GM20000 (cell line): ENCODE results near the gene TRIO.

Experiments
- DNase-seq: peaks from one replicate; pipeline ENCODE4 v3.0.0; 2012; ENCODE audit warnings: low spot score
- CTCF ChIP-seq: IDR thresholded peaks from 2 replicates; pipeline ENCODE4 v1.5.1; 2012; ENCODE audit warnings: mild to moderate bottlenecking, control low read depth; ENCODE audit errors: extremely low read depth, missing control alignments

Gene TRIO

DNA sequence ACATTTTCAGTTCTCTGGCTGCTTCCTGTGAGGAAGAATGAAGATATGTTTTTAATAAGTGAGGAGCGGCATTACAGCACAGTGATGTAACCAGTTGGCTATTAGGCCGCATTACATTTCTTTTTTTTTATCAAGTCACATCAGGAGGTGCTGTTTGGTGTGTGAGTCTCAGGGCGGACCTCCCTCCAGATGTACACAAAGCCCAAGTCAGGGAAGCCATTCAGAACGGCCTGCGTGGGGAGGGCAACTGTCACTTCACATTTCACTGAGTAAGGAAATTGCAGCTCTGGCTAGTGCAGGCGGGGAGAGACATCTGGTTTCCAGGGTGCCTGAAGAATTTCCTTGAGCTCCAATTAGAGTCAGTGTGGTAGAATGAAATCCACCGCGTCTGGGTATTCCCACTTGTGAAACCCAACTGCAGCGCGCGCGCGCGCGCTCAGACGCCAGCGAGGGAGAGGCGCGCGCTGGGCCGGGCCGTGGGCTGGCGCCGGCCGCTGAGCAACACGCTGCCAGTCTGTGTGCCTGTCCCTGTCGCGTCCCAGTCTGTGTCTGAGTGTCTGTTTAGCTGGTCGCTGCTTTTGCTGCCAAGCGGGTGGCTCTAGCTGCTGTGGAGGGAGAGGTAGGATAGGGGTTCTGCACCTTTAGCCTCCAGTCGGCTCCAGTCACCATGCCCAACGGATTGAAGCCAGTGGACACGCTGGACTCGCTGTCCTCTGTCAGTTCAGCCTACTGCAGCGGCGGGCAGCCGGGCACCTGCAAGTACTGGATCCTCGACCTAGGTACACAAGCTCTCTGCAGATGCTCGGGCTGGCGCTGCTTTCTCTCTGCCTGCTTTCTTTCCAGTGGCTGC lies 297.7 kb downstream of the TRIO start:
- DNase-seq, result no peak
- TF ChIP-seq CTCF, result no peak

GRCh38 chr5:14441641-14442040 lies 298.5 kb downstream of the TRIO start:
- DNase-seq, result no peak
- TF ChIP-seq CTCF, result no peak

- no peak for TF ChIP-seq CTCF
- no peak for DNase-seq
Measured at GRCh38 chr5:14442536-14442935, 299.4 kb downstream of the TRIO start.

DNA sequence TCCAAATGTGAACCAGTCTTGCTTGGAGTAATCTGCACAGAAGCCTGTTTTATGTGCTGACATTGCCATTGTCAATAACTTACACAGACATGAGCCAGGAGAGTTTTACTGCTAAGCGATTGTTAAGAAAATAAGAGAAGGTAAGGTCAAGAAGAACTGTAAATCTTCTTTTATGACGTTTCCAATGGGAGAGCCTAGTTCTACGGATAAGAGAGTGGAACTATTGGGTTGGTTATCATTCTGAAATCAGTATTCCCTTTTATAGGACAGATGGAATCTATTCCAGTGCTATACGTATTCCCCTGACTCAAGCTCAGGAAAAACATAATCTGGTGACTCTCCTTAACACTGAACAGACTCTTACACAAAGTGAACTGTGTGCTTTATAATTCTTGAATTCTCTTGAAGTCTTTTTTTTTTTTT lies 300.5 kb downstream of the TRIO start:
- no peak for DNase-seq
- TF ChIP-seq CTCF, result no peak

DNA sequence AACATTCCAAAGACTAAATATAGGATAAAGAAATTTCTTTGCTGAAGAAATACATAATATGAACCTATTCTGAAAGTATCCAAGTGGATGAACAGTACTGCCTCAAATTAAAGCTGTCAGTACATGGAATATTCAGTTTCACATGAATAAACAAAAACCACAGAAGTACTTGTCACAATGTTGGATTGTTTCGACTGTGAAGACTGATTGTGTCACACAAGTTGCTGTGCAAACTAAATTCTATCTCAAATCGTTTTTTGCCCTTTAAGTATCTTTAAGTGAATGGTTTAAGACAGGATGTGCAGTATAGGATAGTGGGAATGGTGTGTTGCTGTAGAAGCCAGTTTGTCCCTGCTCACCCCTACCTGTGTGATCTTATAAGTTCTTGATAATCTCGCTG lies 301.0 kb downstream of the TRIO start:
- no peak for TF ChIP-seq CTCF

DNA sequence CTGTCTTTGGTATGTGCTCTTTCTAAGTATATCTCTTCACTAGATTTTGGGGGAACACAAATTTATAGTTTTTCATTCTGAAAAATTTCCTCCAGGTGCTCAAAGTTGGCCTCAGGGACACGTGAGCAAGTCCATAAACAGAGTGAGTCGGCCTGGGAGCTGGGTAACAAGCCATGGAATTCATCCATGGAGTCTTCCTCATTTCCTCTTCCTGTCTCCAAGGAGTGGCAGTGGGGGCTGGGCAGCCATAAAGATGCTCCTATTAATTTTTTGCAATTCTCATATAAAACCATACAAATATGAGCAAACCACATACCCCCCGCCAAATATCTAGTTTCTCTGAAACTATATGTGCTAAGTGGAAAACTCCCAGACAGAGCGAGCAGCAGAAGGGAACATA lies 301.9 kb downstream of the TRIO start:
- no peak for TF ChIP-seq CTCF
- DNase-seq, result no peak

More for the DNA sequence above, 301.0 kb downstream of the TRIO start:
- no peak for DNase-seq

DNA sequence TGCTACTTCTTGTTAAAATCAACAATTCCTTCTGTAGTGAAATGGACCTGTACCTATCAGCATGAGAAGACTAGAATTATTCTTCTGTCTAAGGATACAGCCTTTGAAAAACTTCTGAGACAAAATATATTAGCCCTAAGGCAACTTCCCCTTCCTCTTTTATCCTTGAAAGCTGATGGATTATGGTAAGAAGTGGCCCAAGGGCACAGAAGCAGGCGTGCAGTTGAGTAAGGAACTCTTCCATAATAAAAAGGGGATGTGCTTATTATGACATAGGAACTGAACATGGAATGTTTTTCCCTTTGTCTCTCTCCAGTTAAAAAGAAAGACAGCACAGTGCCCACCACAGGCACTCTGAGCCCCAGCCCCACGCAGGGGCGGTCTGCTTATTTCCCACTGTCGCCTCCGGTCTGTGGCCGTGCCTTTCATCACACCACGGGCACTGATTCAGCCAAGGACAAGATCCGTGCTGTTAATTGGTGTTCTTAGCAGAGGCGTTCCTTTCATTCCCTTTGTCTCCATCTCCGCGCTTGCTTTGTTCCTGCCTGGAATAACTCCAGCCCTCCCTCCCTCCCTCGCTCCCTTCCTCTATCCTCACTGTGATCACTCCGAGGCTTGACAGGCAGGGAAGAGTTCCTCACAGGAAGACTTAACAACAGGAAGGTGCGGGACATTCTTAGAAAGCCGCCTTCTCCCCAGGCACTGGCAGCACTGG lies 302.6 kb downstream of the TRIO start:
- TF ChIP-seq CTCF, result no peak
- no peak for DNase-seq
